ENCODE data around the gene MICAL2. TPM values are rescaled to one million over a fixed set of nuclear protein-coding genes. Genes with fewer than 3 reads are reported as not detected.

The MICAL2 gene
- total and polyA plus RNA-seq, 2 of the 13 experiments (the other 11 are each of a cell fraction or from before 2014, with no cell fraction given) = 0.78 to 1.1 TPM

DNA sequence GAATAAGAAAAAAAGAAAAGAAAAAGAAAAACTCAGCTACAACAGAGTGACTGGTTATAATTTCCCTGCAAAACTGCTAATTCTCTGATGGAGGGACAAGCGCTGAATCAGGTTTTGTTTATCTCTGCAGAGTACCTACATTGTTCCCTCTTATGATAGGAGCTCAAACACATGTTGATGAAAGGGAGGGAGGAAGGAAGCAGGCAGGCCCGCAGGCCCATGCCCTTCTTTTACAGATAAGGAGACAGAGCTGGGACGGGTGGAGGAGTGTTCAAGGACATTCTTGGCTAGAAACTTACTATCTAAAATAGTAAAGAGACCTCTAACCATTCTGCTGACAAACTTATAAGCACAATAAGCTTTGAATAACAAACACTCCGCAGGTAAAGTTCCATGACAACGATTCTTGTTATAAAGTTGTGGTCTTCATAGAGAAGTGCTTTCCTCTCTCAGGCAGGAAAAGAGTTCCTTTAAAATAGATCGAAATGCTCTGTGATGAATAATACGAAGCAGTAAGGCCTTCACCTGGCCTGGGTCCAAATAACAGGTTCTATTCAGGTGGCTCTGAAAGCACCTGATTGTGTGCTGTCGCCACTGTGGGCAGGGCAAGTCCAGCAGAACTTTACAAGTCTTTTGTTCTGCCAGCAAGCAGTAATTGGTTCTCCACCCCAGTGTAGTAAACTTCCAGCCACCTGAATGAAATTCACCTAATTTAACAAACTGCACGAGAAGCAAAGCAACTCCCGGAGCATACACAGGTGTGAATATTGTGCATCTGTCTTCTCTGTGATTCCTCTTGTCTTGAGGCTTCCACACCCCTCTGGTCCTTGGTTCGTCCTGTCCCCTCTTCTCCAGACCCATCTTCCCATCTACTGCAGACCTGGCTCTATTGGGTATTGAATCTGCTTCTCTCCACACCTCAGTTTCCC lies 15.3 kb upstream of the MICAL2 start:
- no peak overlapping the region for H3K27ac ChIP-seq (ENCODE audit: extremely low read length, insufficient read depth, low read length)
- POLR2A ChIA-PET = no interaction called here
- FAIRE-seq (no peak), ATAC-seq (no peak), DNase-seq (ENCODE audit: low spot score) (no peak)
- no peaks in the 10 kb centered on the region for H3K79me2 ChIP-seq (ENCODE audit: insufficient read depth, low read length)
- no TSS peak for BruUV-seq (replicated peaks)
- no peaks in the 10 kb centered on the region for H3K9me3 ChIP-seq (ENCODE audit: low read length)
- H3K27me3 ChIP-seq (ENCODE audit: control insufficient read depth in 1 of 2, insufficient read depth in 2 of 2, low read length in 2 of 2) = no peaks in the 10 kb centered on the region
- H3K4me1 ChIP-seq (ENCODE audit: insufficient read depth, low read length) = peaks cover 36% of the 10 kb centered on the region
- 43% methylated on average over 9 of the region's 11 CpGs for WGBS (ENCODE audit: low lambda C conversion rate)
- no peak overlapping the region for H3K4me3 ChIP-seq (replicated peaks in 1 of 3; ENCODE audit: insufficient read depth in 1 of 3, low read depth in 2 of 3, low read length in 3 of 3)
- no peak overlapping the region for H3K4me2 ChIP-seq (ENCODE audit: low read depth, low read length)
- H3K36me3 ChIP-seq (replicated peaks in 1 of 2; ENCODE audit: control insufficient read depth in 1 of 2, insufficient read depth in 2 of 2, low read length in 2 of 2) = no peaks in the 10 kb centered on the region
- in situ Hi-C loops (cut with HindIII; ENCODE audit: extremely low pct_ligation_motif_present, low pct_unique_long_range_greater_than_20kb) = no loop called here
- no peak overlapping the region for H2AFZ ChIP-seq (ENCODE audit: low read length)
- H4K20me1 ChIP-seq (ENCODE audit: insufficient read depth, low read length) = no peaks in the 10 kb centered on the region
- TF ChIP-seq NR2F6 (IDR thresholded peaks at IDR 0.05) (no peak), NR2F6 (CRISPR knock-in tag; IDR thresholded peaks at IDR 0.05) (no peak)
- CTCF ChIA-PET (ENCODE audit: low intra/inter-chr PET ratio, low total read pairs) = no interaction called here
- H3K9ac ChIP-seq (ENCODE audit: insufficient read depth, low read depth, low read length) = no peak overlapping the region
- intact Hi-C loops (cut with micrococcal nuclease; ENCODE audit: unreplicated experiment) = no loop called here

DNA sequence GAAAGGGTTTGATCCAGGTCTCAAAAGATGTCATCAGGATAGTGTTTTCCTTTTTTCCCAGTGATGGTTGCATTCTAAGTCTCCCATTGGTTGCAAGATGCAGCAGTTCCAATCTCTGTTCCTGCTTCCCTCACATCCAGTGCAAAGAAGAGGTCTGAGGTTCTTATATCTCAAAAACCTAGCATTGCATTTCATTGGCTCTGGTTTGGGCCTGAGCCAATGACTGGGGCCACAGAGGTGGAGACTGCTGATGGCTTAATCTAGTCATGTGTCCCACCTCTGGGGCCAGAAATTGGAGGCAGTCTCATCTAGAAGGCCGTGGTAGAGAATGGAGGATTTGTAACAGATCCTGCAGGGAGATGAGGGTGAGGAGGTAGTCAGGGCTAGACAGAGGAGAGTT lies 13.2 kb upstream of the MICAL2 start:
- no peak overlapping the region for H3K4me2 ChIP-seq (ENCODE audit: low read depth, low read length)
- POLR2A ChIA-PET = no interaction called here
- ATAC-seq = no peak
- TF ChIP-seq, protein P1, sequence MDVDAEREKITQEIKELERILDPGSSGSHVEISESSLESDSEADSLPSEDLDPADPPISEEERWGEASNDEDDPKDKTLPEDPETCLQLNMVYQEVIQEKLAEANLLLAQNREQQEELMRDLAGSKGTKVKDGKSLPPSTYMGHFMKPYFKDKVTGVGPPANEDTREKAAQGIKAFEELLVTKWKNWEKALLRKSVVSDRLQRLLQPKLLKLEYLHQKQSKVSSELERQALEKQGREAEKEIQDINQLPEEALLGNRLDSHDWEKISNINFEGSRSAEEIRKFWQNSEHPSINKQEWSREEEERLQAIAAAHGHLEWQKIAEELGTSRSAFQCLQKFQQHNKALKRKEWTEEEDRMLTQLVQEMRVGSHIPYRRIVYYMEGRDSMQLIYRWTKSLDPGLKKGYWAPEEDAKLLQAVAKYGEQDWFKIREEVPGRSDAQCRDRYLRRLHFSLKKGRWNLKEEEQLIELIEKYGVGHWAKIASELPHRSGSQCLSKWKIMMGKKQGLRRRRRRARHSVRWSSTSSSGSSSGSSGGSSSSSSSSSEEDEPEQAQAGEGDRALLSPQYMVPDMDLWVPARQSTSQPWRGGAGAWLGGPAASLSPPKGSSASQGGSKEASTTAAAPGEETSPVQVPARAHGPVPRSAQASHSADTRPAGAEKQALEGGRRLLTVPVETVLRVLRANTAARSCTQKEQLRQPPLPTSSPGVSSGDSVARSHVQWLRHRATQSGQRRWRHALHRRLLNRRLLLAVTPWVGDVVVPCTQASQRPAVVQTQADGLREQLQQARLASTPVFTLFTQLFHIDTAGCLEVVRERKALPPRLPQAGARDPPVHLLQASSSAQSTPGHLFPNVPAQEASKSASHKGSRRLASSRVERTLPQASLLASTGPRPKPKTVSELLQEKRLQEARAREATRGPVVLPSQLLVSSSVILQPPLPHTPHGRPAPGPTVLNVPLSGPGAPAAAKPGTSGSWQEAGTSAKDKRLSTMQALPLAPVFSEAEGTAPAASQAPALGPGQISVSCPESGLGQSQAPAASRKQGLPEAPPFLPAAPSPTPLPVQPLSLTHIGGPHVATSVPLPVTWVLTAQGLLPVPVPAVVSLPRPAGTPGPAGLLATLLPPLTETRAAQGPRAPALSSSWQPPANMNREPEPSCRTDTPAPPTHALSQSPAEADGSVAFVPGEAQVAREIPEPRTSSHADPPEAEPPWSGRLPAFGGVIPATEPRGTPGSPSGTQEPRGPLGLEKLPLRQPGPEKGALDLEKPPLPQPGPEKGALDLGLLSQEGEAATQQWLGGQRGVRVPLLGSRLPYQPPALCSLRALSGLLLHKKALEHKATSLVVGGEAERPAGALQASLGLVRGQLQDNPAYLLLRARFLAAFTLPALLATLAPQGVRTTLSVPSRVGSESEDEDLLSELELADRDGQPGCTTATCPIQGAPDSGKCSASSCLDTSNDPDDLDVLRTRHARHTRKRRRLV (CRISPR knock-in tag; IDR thresholded peaks at IDR 0.05) = no peak
- TF ChIP-seq XRCC5 (optimal IDR thresholded peaks at IDR 0.05; ENCODE audit: low read length) = no peak
- TF ChIP-seq, protein P2, sequence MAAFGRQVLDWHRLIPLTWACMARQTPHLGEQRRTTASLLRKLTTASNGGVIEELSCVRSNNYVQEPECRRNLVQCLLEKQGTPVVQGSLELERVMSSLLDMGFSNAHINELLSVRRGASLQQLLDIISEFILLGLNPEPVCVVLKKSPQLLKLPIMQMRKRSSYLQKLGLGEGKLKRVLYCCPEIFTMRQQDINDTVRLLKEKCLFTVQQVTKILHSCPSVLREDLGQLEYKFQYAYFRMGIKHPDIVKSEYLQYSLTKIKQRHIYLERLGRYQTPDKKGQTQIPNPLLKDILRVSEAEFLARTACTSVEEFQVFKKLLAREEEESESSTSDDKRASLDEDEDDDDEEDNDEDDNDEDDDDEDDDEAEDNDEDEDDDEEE (CRISPR knock-in tag; IDR thresholded peaks at IDR 0.05) = no peak
- TF ChIP-seq ZNF235 (CRISPR knock-in tag; IDR thresholded peaks at IDR 0.05; ENCODE audit: borderline replicate concordance) = no peak
- TF ChIP-seq, protein P3, sequence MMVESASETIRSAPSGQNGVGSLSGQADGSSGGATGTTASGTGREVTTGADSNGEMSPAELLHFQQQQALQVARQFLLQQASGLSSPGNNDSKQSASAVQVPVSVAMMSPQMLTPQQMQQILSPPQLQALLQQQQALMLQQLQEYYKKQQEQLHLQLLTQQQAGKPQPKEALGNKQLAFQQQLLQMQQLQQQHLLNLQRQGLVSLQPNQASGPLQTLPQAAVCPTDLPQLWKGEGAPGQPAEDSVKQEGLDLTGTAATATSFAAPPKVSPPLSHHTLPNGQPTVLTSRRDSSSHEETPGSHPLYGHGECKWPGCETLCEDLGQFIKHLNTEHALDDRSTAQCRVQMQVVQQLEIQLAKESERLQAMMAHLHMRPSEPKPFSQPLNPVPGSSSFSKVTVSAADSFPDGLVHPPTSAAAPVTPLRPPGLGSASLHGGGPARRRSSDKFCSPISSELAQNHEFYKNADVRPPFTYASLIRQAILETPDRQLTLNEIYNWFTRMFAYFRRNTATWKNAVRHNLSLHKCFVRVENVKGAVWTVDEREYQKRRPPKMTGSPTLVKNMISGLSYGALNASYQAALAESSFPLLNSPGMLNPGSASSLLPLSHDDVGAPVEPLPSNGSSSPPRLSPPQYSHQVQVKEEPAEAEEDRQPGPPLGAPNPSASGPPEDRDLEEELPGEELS (CRISPR knock-in tag; IDR thresholded peaks at IDR 0.05) = no peak
- TF ChIP-seq ZNF451 (CRISPR knock-in tag; IDR thresholded peaks at IDR 0.05) = no peak
- TF ChIP-seq MIXL1 (CRISPR knock-in tag; IDR thresholded peaks at IDR 0.05) = no peak
- TF ChIP-seq ISX (CRISPR knock-in tag; conservative IDR thresholded peaks at IDR 0.05) = no peak
- no peak for TF ChIP-seq NFE2L2 (IDR thresholded peaks at IDR 0.05; ENCODE audit: low read length)

More for the DNA sequence above, 13.2 kb upstream of the MICAL2 start:
- no peak overlapping the region for H3K9ac ChIP-seq (ENCODE audit: insufficient read depth, low read depth, low read length)
- CTCF ChIA-PET (ENCODE audit: low intra/inter-chr PET ratio, low total read pairs) = no interaction called here
- WGBS (ENCODE audit: low lambda C conversion rate) = 6% methylated on average over 1 of the region's 1 CpG
- H3K4me1 ChIP-seq (ENCODE audit: insufficient read depth, low read length) = peaks cover 16% of the 10 kb centered on the region
- peaks cover 0 to 7% of the 10 kb centered on the region in 2 experiments; a peak in 1 of 5 replicates for H3K27me3 ChIP-seq (ENCODE audit: control insufficient read depth in 1 of 2, insufficient read depth in 2 of 2, low read length in 2 of 2)
- no peak for FAIRE-seq
- no peak for DNase-seq (ENCODE audit: low spot score)
- in situ Hi-C loops (cut with HindIII; ENCODE audit: extremely low pct_ligation_motif_present, low pct_unique_long_range_greater_than_20kb) (no loop called here), intact Hi-C loops (cut with micrococcal nuclease; ENCODE audit: unreplicated experiment) (no loop called here)
- H2AFZ ChIP-seq (ENCODE audit: low read length) = no peak overlapping the region
- no peak overlapping the region for H3K27ac ChIP-seq (ENCODE audit: extremely low read length, insufficient read depth, low read length)
- H3K4me3 ChIP-seq (replicated peaks in 1 of 3; ENCODE audit: insufficient read depth in 1 of 3, low read depth in 2 of 3, low read length in 3 of 3) = no peak overlapping the region
- no peaks in the 10 kb centered on the region for H3K36me3 ChIP-seq (replicated peaks in 1 of 2; ENCODE audit: control insufficient read depth in 1 of 2, insufficient read depth in 2 of 2, low read length in 2 of 2)
- no TSS peak for BruUV-seq (replicated peaks)
- no peaks in the 10 kb centered on the region for H3K9me3 ChIP-seq (ENCODE audit: low read length)
- no peaks in the 10 kb centered on the region for H3K79me2 ChIP-seq (ENCODE audit: insufficient read depth, low read length)
- no peaks in the 10 kb centered on the region for H4K20me1 ChIP-seq (ENCODE audit: insufficient read depth, low read length)
